GM12878 (cell line): ENCODE measurements around the gene LBH. TPM values are rescaled to one million over a fixed set of nuclear protein-coding genes. Genes with fewer than 3 reads are reported as not detected.

Experiments
- ATAC-seq: fragments of 200-7000 bp; cut with Tn5 transposase; 3 replicates; pipeline ENCODE4 v1.9.1; 2020; ENCODE audit warnings: mild to moderate bottlenecking, moderate library complexity
- BruUV-seq: library from RNA; stranded (reverse); fragments of 400-500 nt; replicated peaks from 2 replicates; lab custom pipeline; 2021; lab: Mats Ljungman, UMichigan
- CTCF ChIA-PET: fragments of 300-600 bp; sonication (Branson Sonifier 250); formaldehyde crosslinking; extraction: SDS; loops from one replicate; lab custom pipeline; 2021; ENCODE audit warnings: inconsistent platforms; lab: Yijun Ruan, JAX
- POLR2A ChIA-PET: fragments of 350-600 bp; formaldehyde crosslinking; extraction: SDS; loops from one replicate; lab custom pipeline; 2021; ENCODE audit warnings: inconsistent platforms; lab: Charles Lee
- RAD21 ChIA-PET: fragments of 300-600 bp; sonication (Branson Sonifier 250); formaldehyde crosslinking; loops from one replicate; lab custom pipeline; 2023; ENCODE audit warnings: antibody characterized with exemption; ENCODE audit not compliant: unreplicated experiment; lab: Charles Lee
- SMC1A ChIA-PET: fragments of 300-600 bp; sonication (Branson Sonifier 250); formaldehyde crosslinking; loops from one replicate; lab custom pipeline; 2023; ENCODE audit not compliant: unreplicated experiment, uncharacterized antibody; lab: Charles Lee
- DNase-seq: peaks from one replicate; pipeline ENCODE4 v3.0.0-alpha.2; 2011; ENCODE audit warnings: low read depth, low spot score
- FAIRE-seq: peaks from 3 replicates; lab custom pipeline; 2011; peaks lifted over from hg19 to GRCh38; lab: Jason Lieb, UNC
- H2AFZ ChIP-seq: 2 replicates; pipeline ENCODE4 v1.6.0; 2011; ENCODE audit warnings: low read depth, low read length, control low read depth; ENCODE audit not compliant: control insufficient read depth
- H3K27ac ChIP-seq: 2 replicates; pipeline ENCODE4 v1.5.1; 2011; ENCODE audit warnings: control low read depth; ENCODE audit not compliant: control insufficient read depth, insufficient read depth
- H3K27me3 ChIP-seq, 2 experiments: replicated peaks in 1 of 2; 2 replicates each; pipeline versions ENCODE4 v1.6.0 to v1.6.1; 2011; ENCODE audit warnings: low read length in 1 of 2; ENCODE audit not compliant: control insufficient read depth in 2 of 2, insufficient read depth in 2 of 2
- H3K36me3 ChIP-seq, 2 experiments: 2 replicates each; pipeline ENCODE4 v1.5.1; 2011; ENCODE audit warnings: low read length in 1 of 2; ENCODE audit not compliant: control insufficient read depth in 2 of 2, insufficient read depth in 2 of 2
- H3K4me1 ChIP-seq: 2 replicates; pipeline ENCODE4 v1.6.1; 2011; ENCODE audit warnings: mild to moderate bottlenecking, low read length, moderate library complexity, mixed read lengths; ENCODE audit not compliant: control insufficient read depth, insufficient read depth
- H3K4me2 ChIP-seq: 2 replicates; pipeline ENCODE4 v1.6.0; 2011; ENCODE audit warnings: control low read depth; ENCODE audit not compliant: control insufficient read depth, insufficient read depth
- H3K4me3 ChIP-seq: fragments of 200-600 bp; sonication (generic); 2 replicates; pipeline ENCODE4 v1.5.1; 2016
- H3K79me2 ChIP-seq: 2 replicates; pipeline ENCODE4 v1.6.0; 2011; ENCODE audit warnings: low read length; ENCODE audit not compliant: control insufficient read depth, insufficient read depth
- H3K9ac ChIP-seq: 2 replicates; pipeline ENCODE4 v1.8.0; 2011; ENCODE audit warnings: low read length, control low read depth, mixed read lengths; ENCODE audit not compliant: control insufficient read depth, insufficient read depth
- H3K9me3 ChIP-seq: replicated peaks from 3 replicates; pipeline ENCODE4 v1.5.1; 2011; ENCODE audit warnings: mild to moderate bottlenecking, low read length; ENCODE audit not compliant: control insufficient read depth, insufficient read depth
- H4K20me1 ChIP-seq: 2 replicates; pipeline ENCODE4 v1.6.0; 2011; ENCODE audit not compliant: control insufficient read depth, insufficient read depth
- ATF3 ChIP-seq: IDR thresholded peaks from 2 replicates; pipeline ENCODE4 v1.6.1; 2011; ENCODE audit warnings: low read depth, mild to moderate bottlenecking, low read length, moderate library complexity, borderline replicate concordance; ENCODE audit errors: extremely low read depth
- CBX5 ChIP-seq: sonication (generic); IDR thresholded peaks from 2 replicates; pipeline ENCODE4 v1.6.1; 2016; ENCODE audit warnings: low read depth, moderate library complexity, mild to moderate bottlenecking, inconsistent platforms
- HSF1 ChIP-seq: fragments of 150-350 bp; IDR thresholded peaks from 2 replicates; pipeline ENCODE4 v1.6.1; 2014; ENCODE audit warnings: mild to moderate bottlenecking, low read depth, low read length
- IRF5 ChIP-seq: fragments of 450-650 bp; IDR thresholded peaks from 2 replicates; pipeline ENCODE4 v1.6.1; 2017; ENCODE audit warnings: borderline replicate concordance
- MAX ChIP-seq: IDR thresholded peaks from 2 replicates; pipeline ENCODE4 v1.6.1; 2012; ENCODE audit warnings: low read depth, low read length, improper control_type of control experiment
- MYC ChIP-seq: IDR thresholded peaks from 2 replicates; pipeline ENCODE4 v1.6.1; 2011; ENCODE audit warnings: mild to moderate bottlenecking, low read length, moderate library complexity, inconsistent platforms; ENCODE audit not compliant: insufficient read depth, insufficient replicate concordance, insufficient read length, severe bottlenecking
- NBN ChIP-seq: fragments of 450-650 bp; IDR thresholded peaks from 2 replicates; pipeline ENCODE4 v1.6.1; 2016
- NFYB ChIP-seq: IDR thresholded peaks from 2 replicates; pipeline ENCODE4 v1.6.1; 2011; ENCODE audit warnings: low read depth, mild to moderate bottlenecking, low read length, improper control_type of control experiment, moderate library complexity; ENCODE audit not compliant: insufficient read depth
- NKRF ChIP-seq: fragments of 450-650 bp; conservative IDR thresholded peaks from 2 replicates; pipeline ENCODE4 v1.6.1; 2017; ENCODE audit warnings: mild to moderate bottlenecking, moderate library complexity
- POLR2AphosphoS2 ChIP-seq: IDR thresholded peaks from 2 replicates; pipeline ENCODE4 v1.6.1; 2011; ENCODE audit warnings: low read depth, mild to moderate bottlenecking, low read length, improper control_type of control experiment, moderate library complexity
- RFX5 ChIP-seq: IDR thresholded peaks from 2 replicates; pipeline ENCODE4 v1.6.1; 2011; ENCODE audit warnings: low read depth, low read length, improper control_type of control experiment
- WGBS: methylation state at CpG from one replicate; pipeline ENCODE4 v1.1.6; 2016; ENCODE audit warnings: low lambda C conversion rate; ENCODE audit not compliant: insufficient replicate concordance, insufficient coverage; ENCODE audit errors: missing lambda C conversion rate; 5-methylcytosine and 5-hydroxymethylcytosine counted together
- in situ Hi-C: fragments of 300-500 bp; cut with MboI; formaldehyde crosslinking; loops from 9 replicates; pipeline ENCODE4 v1.14.3; 2018; ENCODE audit warnings: mixed read lengths
- intact Hi-C: fragments of 100-400 bp; cut with micrococcal nuclease; formaldehyde crosslinking; loops from one replicate; pipeline ENCODE4 v1.14.2; 2022; ENCODE audit not compliant: unreplicated experiment
- polyA plus RNA-seq, 11 experiments: library from polyadenylated mRNA; depleted of rRNA in 4 of 11; unstranded in 6 of 11; stranded (reverse) in 5 of 11; fragments of >200 nt; fragmentation: Nextera tagmentation in 4 of 11; fragmentation: Illumina TruSeq in 1 of 11; extraction: Ambion mirVana in 4 of 11; extraction: Trizol in 1 of 11; gene quantifications; 1 replicate in 1 of 11; 2 replicates in 10 of 11; pipeline versions ENCODE4 v1.2.1 to v1.2.3, GENCODE V29; 2011 to 2016; ENCODE audit warnings: inconsistent platforms in 2 of 11, missing spikeins in 2 of 11, low read depth in 1 of 11
- total RNA-seq, 4 experiments: library from RNA; depleted of rRNA in 3 of 4; stranded (reverse); fragments of >200 nt in 3 of 4; fragmentation: Illumina TruSeq in 1 of 4; extraction: Trizol in 1 of 4; gene quantifications; 2 replicates each; pipeline versions ENCODE4 v1.2.1 to v1.2.3, GENCODE V29; 2013 to 2021

Gene LBH
- total and polyA plus RNA-seq, 10 of the 15 experiments (the other 5 are each of a cell fraction or from before 2014, with no cell fraction given): 9.3 to 133 (median 34.1) TPM

- TF ChIP-seq NKRF: no peak
- no peak for TF ChIP-seq IRF5
- TF ChIP-seq HSF1: no peak
- no peak for TF ChIP-seq RFX5
These were observed 69.3 kb downstream of the LBH start (continued) for GRCh38 chr2:30300456-30301221.

GRCh38 chr2:30301551-30301950 lies 70.2 kb downstream of the LBH start:
- WGBS: 91% methylated on average over 7 of the region's 7 CpGs
- CTCF ChIA-PET: interaction anchor here (0.7 to 1.1 kb wide), 3 partner anchors 11 to 136 kb away, joined by 3 to 4 read pairs (median 3); no protein-coding TSS in a partner anchor
- TF ChIP-seq CBX5 (no peak), ATF3 (no peak), MYC (no peak), NBN (no peak), MAX (no peak), NFYB (no peak), POLR2AphosphoS2 (no peak)

More at GRCh38 chr2:30301551-30301950, 70.2 kb downstream of the LBH start:
- BruUV-seq: no TSS peak
- Histone ChIP-seq H3K27me3 (no peaks in the 10 kb centered on the region), H3K4me1 (peaks cover 3% of the 10 kb centered on the region; the same call in 1 of the 2 replicates), H2AFZ (no peak overlapping the region), H3K4me3 (no peak overlapping the region), H3K27ac (no peak overlapping the region), H3K9ac (no peak overlapping the region), H4K20me1 (no peaks in the 10 kb centered on the region), H3K9me3 (no peaks in the 10 kb centered on the region; the same call in 1 of the 3 replicates), H3K79me2 (no peaks in the 10 kb centered on the region), H3K36me3 (no peaks in the 10 kb centered on the region), H3K4me2 (no peak overlapping the region)
- ChIA-PET POLR2A (interaction anchor here (0.6 to 1.2 kb wide), 3 partner anchors 14 to 173 kb away, joined by 3 to 4 read pairs (median 3); no protein-coding TSS in a partner anchor), RAD21 (interaction anchor here (1.6 to 2.3 kb wide), 2 partner anchors 9 to 68 kb away, joined by 3 to 6 read pairs; no protein-coding TSS in a partner anchor), SMC1A (interaction anchor here (0.9 to 2.1 kb wide), 5 partner anchors 8 to 146 kb away, joined by 3 to 8 read pairs (median 3); partner anchors contain the start of gene LCLAT1)
- no peak for DNase-seq
- FAIRE-seq: no peak
- intact Hi-C loops (no loop called here), in situ Hi-C loops (no loop called here)
- no peak for ATAC-seq
